AML-193 (cell line): ENCODE data around the gene NOC2L.

ENCODE experiments used
- DNase-seq, 2 experiments: peaks; one replicate each; lab custom pipeline; 2025; lab: John Stamatoyannopoulos, UW

Gene NOC2L

DNA sequence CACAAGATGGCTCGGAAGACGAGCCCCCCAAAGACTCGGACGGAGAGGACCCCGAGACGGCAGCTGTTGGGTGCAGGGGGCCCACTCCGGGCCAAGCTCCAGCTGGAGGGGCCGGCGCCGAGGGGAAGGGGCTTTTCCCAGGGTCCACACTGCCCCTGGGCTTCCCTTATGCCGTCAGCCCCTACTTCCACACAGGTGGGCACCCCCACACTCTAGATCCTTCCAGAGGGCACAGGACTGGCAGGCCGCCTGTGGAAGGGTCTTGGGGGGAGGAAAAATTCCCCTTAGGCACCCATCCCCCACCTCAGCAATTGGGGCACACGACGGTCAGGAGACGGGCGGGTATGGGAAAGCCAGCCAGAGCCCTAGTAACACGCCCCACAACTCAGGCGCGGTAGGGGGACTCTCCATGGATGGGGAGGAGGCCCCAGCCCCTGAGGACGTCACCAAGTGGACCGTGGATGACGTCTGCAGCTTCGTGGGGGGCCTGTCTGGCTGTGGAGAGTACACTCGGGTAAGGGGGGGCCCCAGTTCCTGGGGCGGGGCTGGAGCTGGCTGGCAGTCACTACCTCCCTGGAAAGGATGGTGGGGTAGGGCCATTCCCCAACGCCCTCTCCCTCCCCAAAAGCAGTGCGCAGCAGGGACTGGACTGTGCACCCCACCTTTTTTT lies 16.1 kb downstream of the NOC2L start:
- no peak for DNase-seq

DNA sequence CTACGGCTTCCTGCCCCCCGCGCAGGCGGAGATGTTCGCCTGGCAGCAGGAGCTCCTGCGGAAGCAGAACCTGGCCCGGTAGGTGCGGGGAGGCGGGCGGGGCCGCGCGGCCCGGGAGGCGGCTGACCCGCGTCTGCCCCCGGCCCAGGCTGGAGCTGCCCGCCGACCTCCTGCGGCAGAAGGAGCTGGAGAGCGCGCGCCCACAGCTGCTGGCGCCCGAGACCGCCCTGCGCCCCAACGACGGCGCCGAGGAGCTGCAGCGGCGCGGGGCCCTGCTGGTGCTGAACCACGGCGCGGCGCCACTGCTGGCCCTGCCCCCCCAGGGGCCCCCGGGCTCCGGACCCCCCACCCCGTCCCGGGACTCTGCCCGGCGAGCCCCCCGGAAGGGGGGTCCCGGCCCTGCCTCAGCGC lies 16.6 kb downstream of the NOC2L start:
- no peak for DNase-seq

DNA sequence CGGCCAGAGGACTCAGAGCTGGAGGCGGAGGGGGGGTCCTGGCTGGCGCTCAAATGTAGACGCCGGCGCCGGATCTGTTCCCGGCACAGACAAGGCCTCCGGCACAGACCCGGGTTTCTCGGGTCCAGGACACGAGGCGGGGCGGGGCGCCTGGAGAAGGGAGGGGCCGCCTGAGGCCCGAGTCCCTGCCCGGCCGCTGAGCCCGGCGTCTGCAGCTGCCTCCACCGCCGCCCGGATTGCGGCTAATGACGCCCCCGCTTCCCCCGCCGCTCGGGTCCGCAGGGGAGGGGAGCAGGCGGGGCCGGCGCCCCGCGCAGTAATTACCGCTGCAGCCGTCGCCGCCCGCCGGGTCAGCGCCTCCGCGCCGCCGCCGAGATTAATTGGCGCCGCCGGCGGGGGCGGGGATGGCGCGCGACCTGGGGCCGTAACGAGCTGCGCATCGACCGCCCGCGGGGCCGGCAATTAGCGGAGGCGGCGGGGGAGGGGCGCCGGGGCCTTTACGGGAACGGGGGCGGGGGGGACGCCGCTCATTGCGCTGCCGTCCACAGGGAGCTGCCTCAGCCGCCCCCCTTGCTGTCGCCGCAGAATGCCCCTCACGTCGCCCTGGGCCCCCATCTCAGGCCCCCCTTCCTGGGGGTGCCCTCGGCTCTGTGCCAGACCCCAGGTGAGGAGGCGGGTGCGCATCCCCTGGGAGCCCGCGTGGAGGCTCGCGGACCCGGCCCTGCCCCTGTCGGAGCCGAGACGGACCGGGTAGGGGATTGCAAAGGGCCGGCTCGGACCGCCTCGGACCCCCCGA lies 17.3 kb downstream of the NOC2L start:
- no peak for DNase-seq

DNA sequence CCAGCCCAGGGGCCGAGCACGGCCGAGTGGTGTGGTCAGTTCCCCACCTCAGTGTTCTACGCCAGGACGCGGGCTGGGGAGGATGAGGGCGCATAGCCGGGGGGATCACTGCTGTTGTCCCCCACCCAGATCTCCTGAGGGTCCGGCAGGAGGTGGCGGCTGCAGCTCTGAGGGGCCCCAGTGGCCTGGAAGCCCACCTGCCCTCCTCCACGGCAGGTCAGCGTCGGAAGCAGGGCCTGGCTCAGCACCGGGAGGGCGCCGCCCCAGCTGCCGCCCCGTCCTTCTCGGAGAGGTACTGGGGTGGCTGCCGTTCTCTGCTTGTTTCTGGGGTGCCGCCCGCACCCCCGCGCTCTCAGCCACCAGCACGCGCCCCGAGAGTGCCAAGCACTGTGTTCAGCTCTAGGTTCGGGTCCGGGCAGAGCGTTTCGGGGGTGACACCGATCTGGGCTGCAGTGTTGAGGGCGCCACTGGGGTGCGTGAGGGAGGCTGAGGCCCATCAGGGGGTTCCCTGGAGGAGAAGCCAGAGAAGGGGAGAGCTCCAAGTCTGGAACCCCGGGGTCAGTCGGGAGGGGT lies 18.0 kb downstream of the NOC2L start:
- no peak for DNase-seq

DNA sequence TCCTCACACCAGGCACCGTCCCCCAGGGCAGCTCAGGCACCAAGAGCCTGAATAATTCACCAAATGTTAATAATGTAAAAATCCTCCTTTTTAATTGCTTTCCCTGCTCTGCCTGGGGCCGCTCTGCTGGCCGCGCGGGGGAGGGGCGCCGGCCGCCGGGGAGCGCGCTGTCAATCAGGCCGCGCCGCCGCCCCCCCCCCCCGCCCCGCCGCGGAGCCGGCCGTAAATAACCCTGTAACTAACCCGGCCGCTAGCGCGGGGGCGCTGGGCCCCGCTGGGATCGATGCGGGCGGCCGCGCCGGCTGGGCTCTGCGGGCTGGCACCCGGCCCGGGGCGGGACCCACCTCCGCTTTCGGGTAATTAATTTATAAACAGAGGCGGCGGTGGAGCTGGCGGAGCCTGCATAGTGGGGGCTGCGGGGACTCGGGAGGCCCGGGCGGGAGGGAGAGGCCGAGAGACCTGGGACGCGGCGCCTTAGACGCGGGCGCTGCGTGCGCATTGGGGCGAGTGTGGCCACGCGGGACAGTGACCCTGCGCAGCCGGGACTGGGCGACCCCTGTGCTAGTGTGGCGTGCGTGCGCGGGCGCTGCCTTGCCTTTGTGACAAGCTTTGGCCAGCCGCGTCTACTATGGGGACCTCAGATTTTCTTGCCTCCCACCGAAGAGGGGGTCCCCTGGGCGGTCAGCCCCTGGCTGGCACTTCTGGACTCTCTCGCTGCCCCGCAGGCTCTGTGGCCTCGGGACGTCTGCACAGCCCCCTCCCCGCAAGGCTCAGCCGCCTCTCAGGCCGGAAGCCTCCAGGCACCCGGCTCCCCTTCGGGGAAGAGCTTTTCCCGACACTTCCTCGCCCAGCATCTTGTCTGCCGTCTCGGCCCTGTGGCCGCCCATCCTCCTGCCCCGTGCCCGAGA lies 18.7 kb downstream of the NOC2L start:
- no peak for DNase-seq

DNA sequence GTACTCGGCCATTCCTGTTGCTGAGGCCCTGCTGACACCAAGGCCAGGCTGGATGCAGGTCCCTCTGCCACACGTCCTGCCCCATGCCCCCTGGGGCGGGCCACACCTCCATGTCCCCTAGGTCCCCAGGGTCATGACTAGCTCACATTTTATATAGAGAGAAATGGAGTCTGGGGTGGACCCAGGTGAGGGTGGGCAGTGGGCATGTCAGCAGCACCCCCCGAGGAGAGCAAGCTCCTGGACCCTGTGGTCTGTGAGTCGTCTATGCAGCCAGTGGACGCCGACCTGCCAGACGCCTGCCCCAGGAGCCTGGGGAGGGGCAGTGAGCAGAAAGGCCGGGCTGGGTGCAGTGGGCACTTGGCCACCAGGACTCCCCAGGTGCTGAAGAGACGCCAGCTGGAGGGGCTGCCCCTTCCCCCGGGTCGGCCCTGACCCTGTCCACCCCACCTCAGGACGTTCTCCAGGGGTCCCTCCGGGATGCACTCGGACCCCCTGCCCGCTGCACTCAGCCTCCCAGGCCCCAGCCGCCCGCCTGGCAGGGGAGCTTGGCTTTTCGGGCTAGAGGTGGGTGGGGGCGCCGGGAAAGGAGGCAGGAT lies 19.4 kb downstream of the NOC2L start:
- no peak for DNase-seq

DNA sequence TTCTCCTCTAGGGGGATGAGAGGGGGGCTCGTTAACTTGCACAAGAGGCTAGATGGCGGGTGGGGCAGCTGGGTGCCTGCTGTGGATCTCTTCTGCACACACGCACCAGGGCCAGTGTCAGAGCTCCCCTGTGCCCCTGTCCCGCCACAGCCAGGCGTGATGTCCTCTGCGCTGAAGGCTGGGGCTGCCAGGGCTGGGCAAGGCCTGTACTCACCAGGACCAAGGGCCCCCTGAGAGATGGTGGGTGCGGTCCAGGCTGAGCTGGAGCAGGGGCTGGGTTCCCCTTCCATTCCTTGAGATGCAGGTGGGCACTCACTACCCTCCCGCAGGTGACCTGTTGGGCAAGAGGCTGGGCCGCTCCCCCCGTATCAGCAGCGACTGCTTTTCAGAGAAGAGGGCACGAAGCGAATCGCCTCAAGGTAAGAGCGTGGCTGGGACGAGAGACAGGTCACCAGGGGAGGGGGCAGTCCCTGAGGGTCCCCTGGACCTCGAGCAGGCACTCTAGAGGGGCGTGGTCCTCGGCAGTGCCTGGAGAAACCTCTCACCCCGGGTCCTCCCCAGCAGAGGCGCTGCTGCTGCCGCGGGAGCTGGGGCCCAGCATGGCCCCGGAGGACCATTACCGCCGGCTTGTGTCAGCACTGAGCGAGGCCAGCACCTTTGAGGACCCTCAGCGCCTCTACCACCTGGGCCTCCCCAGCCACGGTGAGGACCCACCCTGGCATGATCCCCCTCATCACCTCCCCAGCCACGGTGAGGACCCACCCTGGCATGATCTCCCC lies 20.2 kb downstream of the NOC2L start:
- no peak for DNase-seq

DNA sequence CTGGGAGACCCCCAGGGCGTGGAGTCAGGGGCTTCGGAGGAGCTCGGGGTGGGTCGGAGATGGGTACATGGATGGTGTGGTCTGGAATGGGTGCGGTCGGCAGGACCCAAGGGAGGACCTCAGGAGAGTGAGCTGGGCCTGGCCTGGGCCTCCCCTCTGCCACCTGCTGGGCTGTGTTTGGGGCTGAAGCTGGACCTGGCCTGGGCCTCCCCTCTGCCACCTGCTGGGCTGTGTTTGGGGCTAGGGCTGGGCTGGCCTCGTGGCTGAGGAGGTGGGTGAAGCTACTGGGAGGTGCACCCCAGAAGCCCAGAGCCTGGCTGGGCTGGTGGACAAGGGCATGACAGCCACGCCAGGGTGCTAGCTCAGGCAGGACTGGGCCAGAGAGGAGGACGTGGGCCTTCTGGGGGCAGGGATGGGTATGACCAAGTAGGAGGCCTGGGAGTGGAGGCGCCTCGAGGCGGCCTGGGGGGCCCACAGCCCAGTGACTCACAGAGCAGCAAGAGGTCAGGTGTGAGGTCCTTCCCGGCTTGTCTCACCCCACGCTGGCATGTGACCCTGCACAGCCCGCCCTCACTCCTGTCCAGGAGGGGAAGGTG lies 20.9 kb downstream of the NOC2L start:
- peak; percentile 14 to 43 for DNase-seq

DNA sequence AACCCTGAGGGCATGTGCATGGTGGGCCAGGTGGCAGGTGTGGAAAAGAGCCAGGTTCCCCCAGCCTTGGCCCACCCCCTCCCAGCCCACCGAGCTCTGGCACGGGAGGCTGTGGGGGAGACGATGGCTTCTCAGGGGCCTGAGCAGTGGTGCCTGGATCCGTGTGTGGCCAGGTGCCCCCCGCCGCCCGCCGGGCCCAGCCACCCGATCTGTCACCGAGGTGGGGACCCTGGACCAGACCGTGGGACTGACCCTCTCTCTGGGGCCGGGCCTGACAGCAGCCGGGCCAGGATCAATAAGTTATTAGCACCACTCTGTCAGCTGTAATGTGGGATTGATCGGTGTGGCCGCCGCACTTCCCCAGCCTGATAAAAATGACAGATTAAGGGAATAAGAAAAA lies 21.5 kb downstream of the NOC2L start:
- DNase-seq = no peak

DNA sequence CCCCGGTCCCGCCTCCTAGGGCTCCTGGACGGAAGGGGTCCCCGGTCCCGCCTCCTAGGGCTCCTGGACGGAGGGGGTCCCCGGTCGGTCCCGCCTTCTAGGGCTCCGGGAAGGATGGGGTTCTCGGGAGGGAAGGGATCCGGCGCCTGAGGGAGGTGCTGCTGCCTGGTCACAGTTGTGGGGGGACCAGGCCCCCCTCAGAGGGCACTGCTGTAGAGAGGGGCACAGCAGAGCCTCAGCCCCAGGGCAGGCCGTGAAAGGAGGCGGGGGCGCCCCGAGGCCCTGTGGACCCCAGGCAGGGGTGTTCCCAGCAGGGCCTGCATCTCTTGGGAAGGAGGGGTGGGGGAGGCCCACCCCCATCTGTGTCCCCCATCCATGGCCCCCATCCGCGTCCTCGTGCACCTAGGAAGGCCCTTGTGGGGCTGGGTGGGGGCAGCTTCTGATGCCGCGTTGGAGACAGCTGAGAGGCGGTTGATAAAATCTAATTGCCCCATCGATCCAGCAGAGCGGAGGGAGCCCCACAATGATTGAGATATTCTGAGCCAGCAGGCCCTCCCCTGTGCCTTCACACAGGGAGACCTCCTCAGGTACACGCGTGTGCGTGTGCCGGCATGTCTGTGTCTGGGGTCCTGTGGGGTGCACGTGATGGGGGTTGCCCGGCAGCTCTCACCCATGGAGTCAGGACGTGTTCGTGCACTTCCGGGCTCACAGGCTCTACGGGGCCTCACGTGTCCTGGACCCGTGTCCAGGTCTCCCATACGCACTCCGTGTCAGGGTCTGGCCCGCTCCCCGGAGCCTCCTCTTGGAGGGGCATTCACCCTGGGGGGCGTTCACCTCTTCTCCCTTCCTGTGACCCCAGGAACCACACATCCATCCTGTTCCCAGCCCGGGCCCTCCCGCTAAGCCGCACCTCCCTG lies 22.4 kb downstream of the NOC2L start:
- DNase-seq = no peak

DNA sequence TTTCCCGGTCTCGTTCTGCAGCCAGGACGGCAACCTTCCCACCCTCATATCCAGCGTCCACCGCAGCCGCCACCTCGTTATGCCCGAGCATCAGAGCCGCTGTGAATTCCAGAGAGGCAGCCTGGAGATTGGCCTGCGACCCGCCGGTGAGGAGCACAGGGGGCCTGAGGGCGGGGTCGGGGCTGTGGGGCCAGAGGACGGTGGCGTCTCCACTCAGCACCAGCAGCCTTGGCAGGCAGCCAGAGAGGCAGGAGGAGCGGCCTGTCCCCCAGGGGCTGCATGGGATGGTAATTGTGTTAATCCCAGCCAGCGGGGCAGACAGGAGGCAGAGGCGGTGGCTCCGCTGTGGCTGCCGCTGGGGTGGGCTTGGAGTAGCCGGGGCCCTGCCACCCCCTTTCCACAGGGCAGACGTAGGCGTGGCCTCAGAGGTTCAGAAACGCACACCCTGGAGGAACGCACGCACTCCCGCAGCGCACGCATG lies 23.3 kb downstream of the NOC2L start:
- no peak for DNase-seq

DNA sequence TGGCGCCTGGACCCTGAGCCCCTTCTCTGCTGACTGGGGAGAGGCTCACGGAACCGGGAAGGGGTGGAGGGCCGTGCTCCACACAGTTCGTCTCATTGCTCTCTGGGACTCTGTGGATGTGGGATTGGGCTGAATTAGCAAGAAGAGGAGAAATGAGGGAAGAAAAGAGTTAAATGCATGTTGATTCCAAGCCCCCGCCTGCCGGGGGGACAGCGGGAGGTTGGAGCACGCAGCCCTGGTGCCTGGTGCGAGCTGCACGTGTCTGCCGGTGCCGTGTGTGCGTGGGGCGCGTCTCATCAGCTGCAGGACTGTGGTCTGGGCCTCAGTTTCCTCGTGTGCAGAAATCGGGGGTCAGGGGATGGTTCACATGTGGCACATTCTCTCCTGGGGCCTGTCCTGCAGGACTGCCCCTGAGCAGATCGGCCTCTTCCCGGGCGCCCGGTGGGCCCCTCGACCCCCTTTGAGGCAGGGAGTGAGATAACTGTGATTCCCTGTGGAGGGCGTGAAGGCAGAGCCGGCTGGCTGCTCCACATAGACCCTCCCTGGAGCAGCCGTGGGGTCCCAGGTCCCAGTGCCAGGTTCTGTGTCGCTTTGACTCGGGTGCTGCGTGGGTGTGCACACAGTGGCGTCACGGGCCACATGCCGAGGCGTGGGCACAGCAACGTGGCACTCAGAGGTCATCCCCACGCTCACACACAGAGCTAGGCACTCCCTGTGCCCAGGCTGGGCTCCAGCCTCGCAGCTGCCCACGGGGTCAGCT lies 23.9 kb downstream of the NOC2L start:
- no peak for DNase-seq

DNA sequence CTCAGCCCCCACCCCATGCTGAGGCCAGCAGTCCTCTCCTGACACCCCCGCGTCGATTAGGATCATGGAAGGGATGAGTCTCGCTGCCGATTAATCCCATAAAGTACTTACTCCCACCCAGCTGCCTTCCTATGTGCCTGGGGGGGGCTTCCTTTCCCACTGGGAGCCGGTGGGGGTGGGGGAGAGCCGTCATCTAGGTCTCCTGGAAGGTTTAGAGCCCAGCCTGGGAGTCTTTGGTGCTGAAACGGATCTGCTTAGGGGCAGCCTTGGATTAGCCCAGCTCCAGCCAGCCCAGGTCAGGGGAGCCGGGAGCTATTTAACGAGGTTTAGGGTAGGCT lies 25.5 kb downstream of the NOC2L start:
- no peak for DNase-seq

DNA sequence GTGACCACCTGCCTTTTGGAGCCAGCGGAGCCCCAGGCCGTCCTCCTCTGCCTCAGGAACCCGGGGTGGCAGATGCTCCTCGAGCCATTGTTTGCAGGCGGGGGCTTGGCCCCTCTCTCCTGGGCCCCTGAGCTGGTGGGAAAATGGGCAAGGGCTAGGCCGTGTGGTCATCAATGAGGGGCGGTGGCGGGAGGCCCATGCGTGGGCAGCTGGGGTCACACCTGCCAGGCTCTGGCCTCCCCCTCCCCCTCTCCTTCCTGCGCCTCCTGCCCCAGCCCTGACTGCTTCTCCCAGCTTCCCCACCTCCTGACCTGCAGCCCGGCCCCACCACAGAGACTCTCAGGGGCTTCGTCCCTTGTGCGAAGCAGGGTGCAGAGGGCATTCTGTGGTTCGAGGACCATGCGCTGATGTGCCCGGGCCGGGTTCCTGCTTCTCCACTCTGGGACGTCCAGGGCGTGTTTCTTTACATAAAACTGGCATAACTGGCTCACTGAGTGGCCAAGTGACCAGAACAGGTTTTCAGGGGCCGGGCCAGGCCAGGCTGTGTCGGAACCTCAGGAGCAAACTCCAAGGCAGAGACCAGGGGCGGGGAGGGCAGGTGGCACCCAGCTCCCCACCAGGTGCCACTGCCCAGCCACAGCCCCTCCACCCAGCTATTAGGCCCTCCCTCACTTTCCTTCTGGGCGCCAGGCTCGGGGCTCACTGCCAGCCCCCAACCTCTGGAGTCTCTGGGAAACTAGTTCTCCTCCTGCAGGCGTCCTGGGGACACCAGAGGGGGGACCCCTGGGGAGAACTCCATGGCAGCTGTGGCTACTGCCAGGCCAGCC lies 26.1 kb downstream of the NOC2L start:
- DNase-seq = no peak

DNA sequence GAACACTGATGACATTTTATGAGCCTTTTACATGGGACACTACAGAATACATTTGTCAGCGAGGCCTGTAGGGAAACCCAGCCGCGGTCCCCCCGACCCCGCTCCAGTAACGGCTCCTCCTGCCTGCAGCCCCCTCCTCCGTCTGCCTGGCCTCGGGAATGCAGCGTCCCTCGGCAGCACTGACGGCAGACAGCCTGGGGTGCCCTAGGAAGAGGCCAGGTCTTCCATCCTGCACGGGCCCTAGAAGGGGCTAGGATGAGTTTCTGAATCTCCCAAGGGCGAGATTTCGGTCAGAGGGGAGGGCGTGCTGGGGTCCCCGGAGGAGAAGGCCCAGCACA lies 26.9 kb downstream of the NOC2L start:
- no peak for DNase-seq

DNA sequence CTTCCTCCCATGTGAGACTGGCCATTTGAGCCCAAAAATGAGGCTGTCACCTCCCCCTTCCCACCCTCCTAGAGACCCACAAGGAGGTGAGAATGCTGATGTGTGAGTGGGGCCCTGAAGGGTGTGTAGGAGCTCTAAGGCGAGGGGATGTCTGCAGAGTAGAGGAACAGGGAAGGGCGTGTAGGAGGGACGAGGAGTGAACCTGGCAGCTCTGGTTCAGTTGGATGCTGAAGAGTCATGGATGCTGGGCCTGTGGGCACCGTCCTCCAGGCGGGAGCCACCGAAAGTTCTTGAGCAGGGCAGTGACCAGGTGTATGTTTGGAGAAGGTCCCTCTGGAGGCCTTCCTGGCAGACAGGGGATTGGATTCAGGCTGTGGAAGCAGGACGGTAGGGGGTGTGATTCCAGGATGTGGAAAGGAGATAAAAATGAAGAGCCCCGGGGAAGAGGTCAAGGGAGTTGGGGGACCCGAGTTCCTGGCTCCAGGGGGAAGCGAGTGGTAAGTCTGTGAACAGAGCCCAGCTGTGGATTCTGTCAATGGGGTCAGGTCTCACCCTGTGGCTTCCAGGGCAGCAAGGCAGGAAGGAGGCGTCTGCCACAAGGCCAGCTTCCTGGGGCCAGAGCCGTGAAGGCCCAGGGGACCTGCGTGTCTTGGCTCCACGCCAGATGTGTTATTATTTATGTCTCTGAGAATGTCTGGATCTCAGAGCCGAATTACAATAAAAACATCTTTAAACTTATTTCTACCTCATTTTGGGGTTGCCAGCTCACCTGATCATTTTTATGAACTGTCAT lies 27.5 kb downstream of the NOC2L start:
- DNase-seq = no peak

DNA sequence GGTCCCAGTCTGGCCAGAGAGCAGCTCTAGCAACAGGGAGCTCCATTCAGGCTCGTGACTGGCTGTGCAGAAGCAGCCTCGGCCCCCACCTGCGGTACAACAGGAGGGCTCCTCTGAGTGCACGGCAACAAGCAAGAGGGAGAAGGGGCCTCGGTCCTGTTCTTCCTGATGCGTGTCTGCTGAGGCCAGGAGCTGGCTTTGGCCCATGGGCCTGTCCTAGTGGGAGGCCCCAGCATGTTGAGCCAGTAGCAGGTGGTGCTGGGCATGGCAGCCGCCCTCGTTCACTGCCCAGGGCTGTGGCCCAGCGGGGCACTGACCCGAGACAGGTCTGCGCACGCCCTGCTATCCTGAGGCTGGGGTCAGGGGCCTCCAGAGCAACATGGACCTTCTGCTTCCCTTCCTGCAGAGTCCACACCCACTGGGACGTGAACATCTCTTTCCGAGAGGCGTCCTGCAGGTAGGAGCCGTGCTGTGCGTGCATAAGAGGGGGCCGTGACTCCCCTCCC lies 28.4 kb downstream of the NOC2L start:
- no peak for DNase-seq
